Lung (tissue), 12 donors: ENCODE measurements around the gene GMNC. TPM values are rescaled to one million over a fixed set of nuclear protein-coding genes. Genes with fewer than 3 reads are reported as not detected.

ENCODE experiments used
- ATAC-seq: fragments of 200-7000 bp; cut with Tn5 transposase; one replicate; pipeline ENCODE4 v1.9.1; 2020; ENCODE audit warnings: moderate number of reproducible peaks; ENCODE audit not compliant: insufficient read depth, low FRiP score
- DNase-seq, 3 donors: peaks; one replicate each; pipeline ENCODE4 v3.0.0-alpha.2; 2013 to 2017
- H3K27ac ChIP-seq, 2 donors: one replicate each; pipeline ENCODE4 v1.5.1; 2013; ENCODE audit warnings: mild to moderate bottlenecking in 2 of 2, moderate library complexity in 2 of 2, control low read depth in 1 of 2, inconsistent platforms in 1 of 2, low read depth in 1 of 2, low read length in 1 of 2
- H3K27me3 ChIP-seq, 3 donors: one replicate each; pipeline ENCODE4 v1.5.1; 2013; ENCODE audit warnings: low read length in 2 of 3; ENCODE audit not compliant: control insufficient read depth in 3 of 3, insufficient read depth in 3 of 3
- H3K36me3 ChIP-seq, 4 donors: one replicate each; pipeline ENCODE4 v1.5.1; 2013; ENCODE audit warnings: low read length in 4 of 4, mild to moderate bottlenecking in 1 of 4, moderate library complexity in 1 of 4; ENCODE audit not compliant: control insufficient read depth in 4 of 4, insufficient read depth in 4 of 4
- H3K4me1 ChIP-seq, 5 donors: one replicate each; pipeline ENCODE4 v1.5.1; 2013; ENCODE audit warnings: low read length in 5 of 5, mild to moderate bottlenecking in 2 of 5, moderate library complexity in 1 of 5; ENCODE audit not compliant: control insufficient read depth in 5 of 5, insufficient read depth in 5 of 5
- H3K4me3 ChIP-seq: one replicate; pipeline ENCODE4 v1.5.1; 2013; ENCODE audit warnings: mild to moderate bottlenecking, control low read depth, moderate library complexity
- H3K9ac ChIP-seq, 2 donors: one replicate each; pipeline ENCODE4 v1.5.1; 2013; ENCODE audit warnings: low read length in 2 of 2, control low read depth in 1 of 2; ENCODE audit not compliant: insufficient read depth in 1 of 2
- H3K9me3 ChIP-seq, 4 donors: one replicate each; pipeline ENCODE4 v1.5.1; 2013; ENCODE audit warnings: low read length in 3 of 4, mild to moderate bottlenecking in 1 of 4, moderate library complexity in 1 of 4; ENCODE audit not compliant: control insufficient read depth in 4 of 4, insufficient read depth in 3 of 4
- CTCF ChIP-seq: IDR thresholded peaks from 2 replicates; pipeline ENCODE4 v1.5.1; 2012; ENCODE audit warnings: mild to moderate bottlenecking; ENCODE audit errors: control extremely low read depth, extremely low read depth
- WGBS, 2 donors: extraction: QIAGEN DNeasy Blood & Tissue Kit; methylation state at CpG; one replicate each; pipeline ENCODE4 v1.1.7; 2013; 5-methylcytosine and 5-hydroxymethylcytosine counted together
- polyA plus RNA-seq, 2 donors: library from polyadenylated mRNA; stranded (reverse); fragments of 200-250 nt; gene quantifications; one replicate each; pipeline ENCODE4 v1.2.1, GENCODE V29; 2013
- total RNA-seq, 2 donors: library from RNA; depleted of rRNA in 1 of 2; stranded (reverse); fragments of >200 nt in 1 of 2; gene quantifications; one replicate each; pipeline ENCODE4 v1.2.1, GENCODE V29; 2014 to 2021
- donor health status: control.
- donor health status: control.
- donor health status: Bipolar disorder and iron deficiency.
- donor health status: healthy.
- donor health status: DM: yes; HTN: yes; CAD: no.

GMNC gene
- total and polyA plus RNA-seq, 4 donors, result 0.07 to 0.34 (median 0.09) TPM

GRCh38 chr3:190847436-190847835 lies 15.1 kb downstream of the GMNC start:
- ATAC-seq, result no peak
- Histone ChIP-seq H3K27me3 (peaks cover 0 to 3% (median 0%) of the 10 kb centered on the region in 3 donors), H3K36me3 (no peaks in the 10 kb centered on the region), H3K9me3 (no peaks in the 10 kb centered on the region), H3K27ac (no peak overlapping the region), H3K9ac (no peak overlapping the region), H3K4me3 (no peak overlapping the region), H3K4me1 (no peaks in the 10 kb centered on the region)
- no peak for TF ChIP-seq CTCF
- no peak for DNase-seq

GRCh38 chr3:190840146-190840545 lies 22.3 kb downstream of the GMNC start:
- TF ChIP-seq CTCF, result no peak
- H3K27me3 ChIP-seq, result no peaks in the 10 kb centered on the region
- no peaks in the 10 kb centered on the region for H3K4me1 ChIP-seq
- H3K36me3 ChIP-seq, result no peaks in the 10 kb centered on the region
- H3K4me3 ChIP-seq, result no peak overlapping the region
- WGBS, 2 donors, result 58 to 63% methylated on average over 4 of the region's 4 CpGs
- no peak for ATAC-seq
- no peaks in the 10 kb centered on the region for H3K9me3 ChIP-seq
- H3K27ac ChIP-seq, result no peak overlapping the region
- no peak overlapping the region for H3K9ac ChIP-seq
- DNase-seq, result peak in 1 of 3 donors; percentile 10

- no peaks in the 10 kb centered on the region for H3K27me3 ChIP-seq
- H3K4me1 ChIP-seq, result no peaks in the 10 kb centered on the region
- ATAC-seq (no peak), DNase-seq (no peak)
- no peak overlapping the region for H3K4me3 ChIP-seq
- no peak overlapping the region for H3K27ac ChIP-seq
- no peak for TF ChIP-seq CTCF
- H3K9me3 ChIP-seq, result no peaks in the 10 kb centered on the region
- WGBS, 2 donors, result 82 to 90% methylated on average over 8 of the region's 8 CpGs
- no peaks in the 10 kb centered on the region for H3K36me3 ChIP-seq
- no peak overlapping the region for H3K9ac ChIP-seq
Observed at GRCh38 chr3:190831225-190831624, 31.3 kb downstream of the GMNC start.

- H3K27ac ChIP-seq, result no peak overlapping the region
- WGBS, 2 donors, result 90 to 92% methylated on average over 5 of the region's 5 CpGs
- H3K9me3 ChIP-seq, result no peaks in the 10 kb centered on the region
- DNase-seq (no peak), ATAC-seq (no peak)
- no peak overlapping the region for H3K9ac ChIP-seq
- H3K4me3 ChIP-seq, result no peak overlapping the region
- no peaks in the 10 kb centered on the region for H3K36me3 ChIP-seq
- no peak for TF ChIP-seq CTCF
- H3K4me1 ChIP-seq, result no peaks in the 10 kb centered on the region
- H3K27me3 ChIP-seq, result no peaks in the 10 kb centered on the region
Observed at GRCh38 chr3:190830031-190830430, 32.5 kb downstream of the GMNC start.
